Measurements from ENCODE around the gene ARFGAP1. TPM values are rescaled to one million over a fixed set of nuclear protein-coding genes. Genes with fewer than 3 reads are reported as not detected.
A peak's percentile ranks its signal among the peaks of the same experiment; 100 is the strongest.

ARFGAP1 gene
- total and polyA plus RNA-seq, 2 of the 4 experiments (the other 2 are of a cell fraction) = 59.1 to 194 TPM

DNA sequence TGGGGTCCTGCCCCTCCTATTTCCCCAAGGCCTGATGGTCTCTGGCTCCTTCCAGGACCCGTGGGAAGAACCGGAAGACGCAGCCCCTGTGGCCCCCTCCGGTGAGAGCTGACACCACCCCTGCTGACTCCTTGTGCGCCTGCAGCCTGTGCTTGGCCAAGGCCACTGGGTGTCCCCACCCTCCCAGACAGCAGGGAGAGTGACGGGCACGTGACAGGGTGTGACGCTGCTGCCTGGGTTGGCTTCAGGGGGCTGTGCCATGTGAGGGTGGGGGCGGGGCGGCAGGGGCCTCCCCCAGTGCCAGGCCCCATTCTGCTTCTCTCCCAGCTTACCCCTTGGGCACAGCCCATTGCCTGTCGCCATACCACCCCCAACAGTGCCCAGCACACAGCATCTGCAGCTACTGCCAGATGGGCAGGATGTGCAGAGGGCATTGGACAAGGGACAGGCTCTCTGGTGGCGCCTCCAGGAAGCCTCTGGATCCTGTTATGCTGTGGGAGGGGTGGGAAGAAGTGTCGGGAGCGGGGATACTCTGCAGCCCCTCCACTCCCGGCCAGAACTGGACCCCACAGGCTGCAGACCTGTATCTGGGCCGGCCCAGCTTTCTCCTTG is 34.0 kb upstream of the ARFGAP1 start:
- Histone ChIP-seq H3K56ac (ENCODE audit: extremely low read depth, insufficient read depth, low read length) (no peak overlapping the region), H3K4me1 (ENCODE audit: control insufficient read depth, insufficient read depth, low read length) (peaks cover 2% of the 10 kb centered on the region; the same call in 1 of the 2 replicates), H3K4me3 (ENCODE audit: insufficient read depth, low read depth, low read length) (no peak overlapping the region), H3K9me1 (ENCODE audit: insufficient read depth, low read length) (no peaks in the 10 kb centered on the region), H2BK15ac (ENCODE audit: low read depth, low read length) (no peak overlapping the region), H3K9me3 (ENCODE audit: control insufficient read depth, insufficient read depth, low read length) (no peaks in the 10 kb centered on the region), H2BK120ac (ENCODE audit: low read depth, low read length) (no peak overlapping the region), H3K23ac (ENCODE audit: low read depth, low read length) (no peak overlapping the region), H3K4ac (ENCODE audit: low read depth, low read length) (no peak overlapping the region), H2AFZ (replicated peaks; ENCODE audit: low read length, poor library complexity) (peak overlapping the region; percentile 10), H3K27me3 (ENCODE audit: control insufficient read depth, insufficient read depth, low read length) (peaks cover 15% of the 10 kb centered on the region; the same call in 1 of the 2 replicates), H3K36me3 (ENCODE audit: control insufficient read depth, insufficient read depth, low read length) (no peaks in the 10 kb centered on the region), H2AK5ac (ENCODE audit: low read depth, low read length) (no peak overlapping the region), H3K27ac (ENCODE audit: insufficient read depth, low read length) (no peak overlapping the region), H4K5ac (ENCODE audit: low read depth, low read length) (no peak overlapping the region), H4K91ac (ENCODE audit: insufficient read depth, low read depth, low read length) (no peak overlapping the region), H4K20me1 (ENCODE audit: insufficient read depth, low read length) (no peaks in the 10 kb centered on the region), H3K79me1 (ENCODE audit: low read depth in 1 of 2, low read length in 2 of 2) (no peaks in the 10 kb centered on the region), H2BK20ac (ENCODE audit: low read depth, low read length) (no peak overlapping the region), H3K14ac (replicated peaks; ENCODE audit: low read depth, low read length) (no peak overlapping the region), H3K18ac (ENCODE audit: low read depth, low read length) (no peak overlapping the region), H3K4me2 (ENCODE audit: low read depth, low read length) (no peak overlapping the region), H3K9ac (ENCODE audit: low read depth, low read length) (no peak overlapping the region), H2AK9ac (replicated peaks; ENCODE audit: low read depth, low read length, poor library complexity) (no peak overlapping the region), H2BK5ac (ENCODE audit: low read depth, low read length, poor library complexity, severe bottlenecking) (no peak overlapping the region), H4K8ac (ENCODE audit: low read depth in 2 of 2, low read length in 2 of 2) (no peak overlapping the region)
- intact Hi-C loops (cut with micrococcal nuclease) (no loop called here), dilution Hi-C loops (cut with HindIII; ENCODE audit: low sequenced_read_pairs, unreplicated experiment) (no loop called here), in situ Hi-C loops (cut with MboI; ENCODE audit: low sequenced_read_pairs) (no loop called here)
- WGBS, 2 experiments (ENCODE audit: extremely low coverage in 2 of 2, insufficient read length in 1 of 2) = 70% methylated on average over 2 of the region's 16 CpGs; no CpG with 5 or more reads in 1 of the 2 experiments
- no peak for DNase-seq
- ATAC-seq (ENCODE audit: low read depth) = no peak
- CTCF ChIA-PET = interaction anchor here (0.8 kb wide), 1 partner anchor 15 kb away, joined by 3 read pairs; no protein-coding TSS in a partner anchor
- POLR2A ChIA-PET (ENCODE audit: unreplicated experiment) = no interaction called here
- TF ChIP-seq FOS (IDR thresholded peaks at IDR 0.05; ENCODE audit: low read depth, low read length) (no peak), RAD21 (IDR thresholded peaks at IDR 0.05; ENCODE audit: low read length) (no peak), MAFK (IDR thresholded peaks at IDR 0.05; ENCODE audit: low read depth, low read length) (no peak), NFE2L2 (IDR thresholded peaks at IDR 0.05; ENCODE audit: low read depth, low read length) (no peak), RCOR1 (IDR thresholded peaks at IDR 0.05; ENCODE audit: insufficient replicate concordance, low read length) (no peak), BHLHE40 (IDR thresholded peaks at IDR 0.05; ENCODE audit: low read depth, low read length) (no peak), CEBPB (IDR thresholded peaks at IDR 0.05; ENCODE audit: low read depth, low read length) (no peak), MAZ (IDR thresholded peaks at IDR 0.05; ENCODE audit: borderline replicate concordance, low read depth, low read length) (no peak), POLR2A (IDR thresholded peaks at IDR 0.05; ENCODE audit: low read depth, low read length) (no peak), RFX5 (IDR thresholded peaks at IDR 0.05; ENCODE audit: low read depth, low read length) (no peak), CHD1 (IDR thresholded peaks at IDR 0.05; ENCODE audit: low read depth, low read length) (no peak), SMC3 (IDR thresholded peaks at IDR 0.05; ENCODE audit: low read depth, low read length) (no peak), MXI1 (IDR thresholded peaks at IDR 0.05; ENCODE audit: borderline replicate concordance, low read depth, low read length) (no peak)
- TF ChIP-seq, protein P1, sequence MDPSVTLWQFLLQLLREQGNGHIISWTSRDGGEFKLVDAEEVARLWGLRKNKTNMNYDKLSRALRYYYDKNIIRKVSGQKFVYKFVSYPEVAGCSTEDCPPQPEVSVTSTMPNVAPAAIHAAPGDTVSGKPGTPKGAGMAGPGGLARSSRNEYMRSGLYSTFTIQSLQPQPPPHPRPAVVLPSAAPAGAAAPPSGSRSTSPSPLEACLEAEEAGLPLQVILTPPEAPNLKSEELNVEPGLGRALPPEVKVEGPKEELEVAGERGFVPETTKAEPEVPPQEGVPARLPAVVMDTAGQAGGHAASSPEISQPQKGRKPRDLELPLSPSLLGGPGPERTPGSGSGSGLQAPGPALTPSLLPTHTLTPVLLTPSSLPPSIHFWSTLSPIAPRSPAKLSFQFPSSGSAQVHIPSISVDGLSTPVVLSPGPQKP (IDR thresholded peaks at IDR 0.05; ENCODE audit: borderline replicate concordance, low read depth, low read length) = no peak
- TF ChIP-seq, protein P2, sequence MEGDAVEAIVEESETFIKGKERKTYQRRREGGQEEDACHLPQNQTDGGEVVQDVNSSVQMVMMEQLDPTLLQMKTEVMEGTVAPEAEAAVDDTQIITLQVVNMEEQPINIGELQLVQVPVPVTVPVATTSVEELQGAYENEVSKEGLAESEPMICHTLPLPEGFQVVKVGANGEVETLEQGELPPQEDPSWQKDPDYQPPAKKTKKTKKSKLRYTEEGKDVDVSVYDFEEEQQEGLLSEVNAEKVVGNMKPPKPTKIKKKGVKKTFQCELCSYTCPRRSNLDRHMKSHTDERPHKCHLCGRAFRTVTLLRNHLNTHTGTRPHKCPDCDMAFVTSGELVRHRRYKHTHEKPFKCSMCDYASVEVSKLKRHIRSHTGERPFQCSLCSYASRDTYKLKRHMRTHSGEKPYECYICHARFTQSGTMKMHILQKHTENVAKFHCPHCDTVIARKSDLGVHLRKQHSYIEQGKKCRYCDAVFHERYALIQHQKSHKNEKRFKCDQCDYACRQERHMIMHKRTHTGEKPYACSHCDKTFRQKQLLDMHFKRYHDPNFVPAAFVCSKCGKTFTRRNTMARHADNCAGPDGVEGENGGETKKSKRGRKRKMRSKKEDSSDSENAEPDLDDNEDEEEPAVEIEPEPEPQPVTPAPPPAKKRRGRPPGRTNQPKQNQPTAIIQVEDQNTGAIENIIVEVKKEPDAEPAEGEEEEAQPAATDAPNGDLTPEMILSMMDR (conservative IDR thresholded peaks at IDR 0.05; ENCODE audit: low read depth, low read length) = no peak
- TF ChIP-seq, protein P3, sequence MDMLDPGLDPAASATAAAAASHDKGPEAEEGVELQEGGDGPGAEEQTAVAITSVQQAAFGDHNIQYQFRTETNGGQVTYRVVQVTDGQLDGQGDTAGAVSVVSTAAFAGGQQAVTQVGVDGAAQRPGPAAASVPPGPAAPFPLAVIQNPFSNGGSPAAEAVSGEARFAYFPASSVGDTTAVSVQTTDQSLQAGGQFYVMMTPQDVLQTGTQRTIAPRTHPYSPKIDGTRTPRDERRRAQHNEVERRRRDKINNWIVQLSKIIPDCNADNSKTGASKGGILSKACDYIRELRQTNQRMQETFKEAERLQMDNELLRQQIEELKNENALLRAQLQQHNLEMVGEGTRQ (IDR thresholded peaks at IDR 0.05; ENCODE audit: low read depth, low read length) = no peak
- BruUV-seq (replicated peaks) = no TSS peak
